ENCODE measurements around the gene CIC.
"Not testable (repeated sequence)": the region's sequence is repeated elsewhere in the genome, so short reads cannot be mapped to it uniquely, and the experiment has no call there.

Gene CIC

DNA sequence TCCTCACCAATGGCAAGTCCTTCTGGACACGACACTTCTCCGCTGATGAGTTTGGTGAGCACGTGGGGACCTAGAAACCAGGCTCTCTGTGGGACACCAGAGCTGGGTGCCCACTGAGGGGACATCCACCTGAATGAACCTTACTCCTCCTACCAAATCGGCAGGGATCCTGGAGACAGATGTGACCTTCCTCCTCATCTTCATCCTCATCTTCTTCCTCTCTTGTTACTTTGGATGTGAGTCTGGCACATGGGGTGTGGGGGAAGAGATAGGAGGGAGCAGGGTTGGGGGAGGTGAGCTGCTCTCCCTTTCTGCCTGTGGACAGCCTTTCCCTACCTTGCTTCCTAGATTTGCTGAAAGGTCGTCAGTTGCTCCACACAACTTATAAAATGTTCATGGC lies 46.0 kb downstream of the CIC start:
- no peak for DNase-seq

DNA sequence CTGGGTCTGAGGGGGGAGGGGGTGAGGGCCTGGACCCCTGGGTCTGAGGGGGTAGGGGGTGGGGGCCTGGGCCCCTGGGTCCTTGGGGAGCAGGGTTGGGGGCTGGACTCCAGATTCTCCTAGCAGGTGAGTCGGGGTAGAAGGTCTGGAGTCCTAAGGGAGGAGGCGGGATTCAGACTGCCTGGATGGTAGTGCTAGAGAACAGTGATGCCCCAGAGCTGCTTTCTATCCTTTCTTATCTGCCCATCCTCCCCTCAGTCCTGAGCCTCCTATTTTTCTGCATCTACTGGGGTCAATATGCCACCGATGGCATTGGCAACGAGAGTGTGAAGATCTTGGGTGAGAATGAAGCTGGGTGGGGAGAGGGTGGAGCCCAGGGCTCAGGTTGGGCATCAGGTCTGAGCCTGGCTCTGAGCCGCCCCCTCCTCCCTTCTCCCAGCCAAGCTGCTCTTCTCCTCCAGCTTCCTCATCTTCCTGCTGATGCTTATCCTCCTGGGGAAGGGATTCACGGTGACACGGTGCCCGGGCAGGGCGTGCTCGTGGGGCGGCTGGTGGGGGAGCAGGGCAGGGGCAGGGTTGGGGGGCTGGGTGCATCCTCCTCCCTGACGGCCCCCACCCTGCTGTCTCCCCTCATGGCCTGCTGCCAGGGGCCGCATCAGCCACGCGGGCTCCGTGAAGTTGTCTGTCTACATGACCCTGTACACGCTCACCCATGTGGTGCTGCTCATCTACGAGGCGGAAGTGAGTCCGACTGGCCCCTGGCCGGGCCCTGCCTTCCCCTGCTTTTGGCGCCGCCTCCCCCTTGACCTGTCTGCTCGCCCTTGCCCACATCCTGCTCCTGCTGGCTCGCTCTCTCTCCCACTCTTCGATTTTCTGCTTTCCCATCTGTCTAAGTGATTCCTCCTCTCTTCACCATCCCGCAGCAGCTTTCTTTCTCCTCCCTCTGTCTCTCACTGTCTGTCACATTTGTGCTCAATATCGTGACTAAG lies 47.5 kb downstream of the CIC start:
- no peak for DNase-seq

DNA sequence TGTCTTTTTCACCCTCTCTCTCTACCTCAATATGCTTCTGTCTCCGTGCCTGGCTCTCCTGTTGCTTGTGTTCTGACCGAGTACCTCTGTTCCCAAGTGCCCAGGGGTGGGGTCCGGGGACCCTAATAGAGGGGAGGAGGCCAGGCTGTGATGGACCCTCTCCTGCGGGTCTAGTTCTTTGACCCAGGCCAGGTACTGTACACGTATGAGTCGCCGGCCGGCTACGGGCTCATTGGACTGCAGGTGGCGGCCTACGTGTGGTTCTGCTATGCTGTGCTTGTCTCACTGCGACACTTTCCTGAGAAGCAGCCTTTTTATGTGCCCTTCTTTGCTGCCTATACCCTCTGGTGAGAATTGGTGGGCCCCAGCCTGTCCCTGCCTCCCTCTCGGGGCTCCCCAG lies 48.5 kb downstream of the CIC start:
- no peak for DNase-seq

DNA sequence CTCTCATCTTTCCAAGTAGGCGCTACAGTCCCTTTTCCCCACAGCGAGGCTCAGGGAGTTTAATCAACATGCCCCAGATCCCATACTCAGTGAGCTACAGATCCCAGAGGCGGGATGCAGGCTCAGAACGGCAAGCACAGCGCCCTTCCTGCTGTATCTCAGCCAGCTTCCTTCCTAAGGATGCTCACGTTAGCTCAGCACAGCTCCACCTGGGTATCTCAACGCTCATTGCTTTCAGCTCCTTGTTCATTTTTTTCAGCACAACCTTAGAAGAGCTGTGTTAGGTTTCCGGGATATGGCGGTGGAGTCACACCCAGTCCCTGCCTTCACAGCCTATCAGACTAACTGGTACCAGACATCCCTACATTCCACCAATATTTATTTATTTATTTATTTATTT lies 53.3 kb downstream of the CIC start:
- no peak for DNase-seq

DNA sequence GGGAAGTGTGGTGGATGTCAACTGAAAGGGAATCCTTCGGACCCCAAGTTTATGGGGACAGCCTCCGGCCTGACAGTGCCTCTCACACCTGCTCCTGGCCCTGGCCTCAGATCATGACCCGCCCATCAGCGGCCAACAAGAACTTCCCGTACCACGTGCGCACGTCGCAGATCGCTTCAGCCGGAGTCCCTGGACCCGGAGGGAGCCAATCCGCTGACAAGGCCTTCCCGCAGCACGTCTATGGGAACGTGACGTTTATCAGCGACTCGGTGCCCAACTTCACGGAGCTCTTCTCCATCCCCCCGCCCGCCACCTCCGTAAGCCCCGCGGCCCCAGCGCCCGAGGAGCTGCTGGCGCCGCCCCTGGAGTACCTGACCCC lies 54.4 kb downstream of the CIC start:
- DNase-seq = no peak

DNA sequence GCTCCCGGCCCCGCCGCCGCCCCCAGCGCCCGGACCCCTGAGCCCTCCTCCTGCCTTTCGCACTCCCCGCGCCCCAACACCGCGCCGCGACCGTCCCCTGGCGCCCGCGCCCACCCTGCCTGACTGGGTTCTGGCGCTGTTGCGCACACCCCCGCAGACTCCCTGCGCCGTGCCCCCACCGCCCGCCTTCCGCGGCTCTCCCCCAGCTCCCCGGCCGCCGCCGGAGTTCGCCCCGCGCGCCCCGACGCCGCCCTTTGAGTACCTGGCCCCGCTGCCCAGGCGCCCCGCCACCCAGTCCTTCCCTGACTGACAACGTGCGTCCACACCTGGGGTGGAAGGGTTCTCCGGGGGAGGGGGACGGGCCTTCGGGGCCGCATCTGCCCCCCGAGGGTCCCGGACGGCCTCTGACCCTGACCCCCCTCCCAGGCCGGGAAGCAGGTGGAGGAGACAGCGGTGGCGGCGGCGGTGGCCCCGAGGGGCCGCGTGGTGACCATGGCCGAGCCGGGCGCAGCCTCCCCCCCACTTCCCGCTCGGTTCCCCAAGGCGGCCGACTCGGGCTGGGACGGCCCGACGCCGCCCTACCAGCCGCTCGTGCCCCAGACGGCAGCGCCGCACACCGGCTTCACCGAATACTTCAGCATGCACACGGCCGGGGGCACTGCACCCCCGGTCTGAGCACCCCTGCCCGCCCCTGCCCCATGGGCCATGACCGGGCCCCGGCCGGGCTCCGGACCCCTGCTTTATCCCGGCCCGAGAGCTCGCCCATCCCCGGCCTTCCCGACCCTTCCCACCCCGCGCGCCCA lies 55.0 kb downstream of the CIC start:
- no peak for DNase-seq

DNA sequence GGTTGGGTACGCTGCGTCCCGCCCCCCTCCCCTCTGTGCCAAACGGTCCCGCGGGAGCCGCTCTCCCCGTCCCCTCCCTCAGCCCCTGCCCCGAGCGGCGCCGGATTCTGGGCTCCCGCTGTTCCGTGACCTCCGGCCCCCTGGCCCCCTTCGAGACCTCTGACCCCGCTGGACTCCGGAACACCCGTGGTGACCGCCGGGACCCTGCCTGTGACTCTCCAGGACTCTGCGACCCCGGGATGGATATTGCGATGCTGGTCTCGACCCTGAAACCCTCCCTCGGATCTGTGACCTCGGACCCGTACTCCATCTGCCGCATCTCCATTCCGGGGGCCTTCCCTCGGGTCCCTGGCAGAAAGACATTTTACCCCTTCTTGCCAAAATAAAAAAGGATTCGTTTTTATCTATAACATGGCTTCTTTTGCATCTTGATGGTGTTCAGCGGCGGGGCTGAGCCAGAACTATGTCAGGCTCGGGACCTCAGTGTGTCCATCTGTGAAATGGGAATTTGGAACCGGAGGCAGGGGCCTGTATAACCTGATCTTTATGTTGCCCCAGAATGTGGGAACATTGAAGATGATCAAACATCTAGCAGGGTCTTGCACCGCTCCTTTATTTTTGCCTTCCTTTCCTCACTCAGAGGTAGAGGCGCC lies 55.7 kb downstream of the CIC start:
- no peak for DNase-seq

DNA sequence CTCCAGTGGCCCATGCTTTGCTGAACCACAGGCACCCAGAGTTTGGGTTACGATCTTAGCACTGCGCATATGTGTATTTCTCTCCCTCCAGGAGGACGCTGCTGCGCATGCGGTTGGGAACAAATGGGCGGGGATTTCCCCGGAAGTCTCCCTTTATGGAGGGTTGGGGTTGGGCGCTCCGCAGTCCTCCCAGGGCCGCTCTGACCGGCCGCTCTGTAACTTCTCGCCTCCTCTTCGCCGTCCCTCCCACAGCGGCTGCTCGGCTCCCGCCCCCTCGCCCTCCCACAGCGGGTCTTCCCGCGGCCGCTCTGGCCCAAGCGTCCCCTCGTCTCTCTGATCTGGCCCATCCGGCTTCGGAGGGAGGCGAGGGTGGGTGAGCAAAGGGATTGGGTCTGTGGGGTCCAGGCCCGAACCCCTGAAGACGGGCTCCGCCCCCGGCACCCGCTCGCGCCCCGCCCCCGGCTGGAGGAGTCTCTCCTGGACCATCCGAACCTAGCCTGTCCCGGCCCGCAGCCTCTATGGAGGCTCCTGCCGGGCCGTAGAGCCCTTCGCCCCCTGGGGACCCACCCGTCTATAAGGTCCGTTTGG lies 56.4 kb downstream of the CIC start, which contains the start of gene MEGF8:
MEGF8 (plus strand) TSS at position 328 of the 588 bp plus-strand sequence. CDS start 609 bp downstream, outside the sequence.
- peak; percentile 87 to 95 for DNase-seq

DNA sequence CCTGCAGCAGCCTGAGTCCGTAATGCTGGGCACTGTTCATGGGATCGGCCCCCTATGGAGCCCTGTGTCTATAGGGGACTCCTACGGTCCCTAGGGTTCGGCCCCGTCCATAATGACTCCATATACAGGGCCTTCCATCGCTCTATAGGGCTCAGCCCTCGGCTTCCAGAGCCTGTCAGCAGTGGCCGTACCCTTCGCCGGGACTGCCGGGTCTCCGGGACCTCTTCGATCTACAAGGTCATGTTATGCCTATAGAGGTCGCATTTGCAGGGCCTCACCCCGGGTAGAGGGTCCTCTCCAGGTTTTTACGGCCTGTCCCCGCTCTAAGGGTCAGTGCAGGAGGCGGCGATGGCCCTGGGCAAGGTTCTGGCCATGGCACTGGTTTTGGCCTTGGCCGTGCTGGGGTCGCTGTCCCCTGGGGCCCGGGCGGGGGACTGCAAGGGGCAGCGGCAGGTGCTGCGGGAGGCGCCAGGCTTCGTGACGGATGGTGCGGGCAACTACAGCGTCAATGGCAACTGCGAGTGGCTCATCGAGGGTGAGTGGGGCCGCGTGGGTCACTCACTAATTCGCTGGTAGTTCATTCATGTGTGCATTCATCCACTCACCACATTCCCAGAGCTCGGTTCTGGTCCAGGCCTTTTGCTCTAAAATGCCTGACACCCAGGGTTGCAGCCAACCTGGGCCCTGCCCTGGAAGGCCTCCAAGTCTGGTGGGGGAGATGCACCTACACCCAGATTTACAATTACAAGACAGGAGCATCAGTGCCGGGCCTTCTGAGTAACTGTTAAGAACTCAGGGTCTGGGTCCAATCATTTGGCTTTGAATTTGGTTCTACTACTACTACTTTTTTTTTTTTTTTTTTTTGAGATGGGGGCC lies 57.1 kb downstream of the CIC start:
- no peak for DNase-seq

DNA sequence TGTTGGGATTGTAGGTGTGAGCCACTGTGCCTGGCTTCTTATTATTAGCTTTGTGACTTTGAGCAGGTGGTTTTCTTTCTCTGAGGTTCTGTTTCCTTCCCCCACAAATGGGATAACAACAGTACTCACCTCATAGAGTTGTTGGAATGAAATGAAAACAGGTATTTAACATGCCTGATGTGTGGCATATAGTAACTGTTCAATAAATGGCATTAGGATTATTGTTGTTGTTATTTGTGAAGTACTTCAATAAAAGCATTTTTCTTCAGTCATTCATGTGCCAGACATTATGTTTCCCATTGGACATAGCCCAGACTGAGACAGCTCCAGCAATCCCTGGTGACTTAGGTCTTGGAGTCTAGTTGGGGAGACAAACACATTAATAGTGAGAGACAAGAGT lies 57.9 kb downstream of the CIC start:
- no peak for DNase-seq

DNA sequence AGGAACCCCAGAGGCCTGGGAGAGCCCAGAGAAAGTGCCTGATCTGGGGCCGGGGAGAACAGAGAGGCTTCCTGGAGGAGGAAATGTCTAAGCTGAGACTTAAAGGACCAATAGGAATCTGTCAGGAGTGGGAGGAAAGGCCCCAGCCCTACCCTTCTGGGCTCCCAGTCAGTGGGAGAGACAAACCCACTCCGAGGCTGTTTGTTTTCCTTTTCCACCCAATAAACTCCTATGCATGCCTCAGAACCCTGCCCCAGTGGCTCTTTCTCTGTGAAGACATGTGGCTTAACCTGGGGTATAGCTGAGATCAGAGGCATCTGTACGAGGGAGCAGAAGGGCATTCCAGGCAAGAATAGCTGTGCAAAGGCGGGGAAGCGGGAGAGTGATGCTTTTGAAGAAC lies 58.3 kb downstream of the CIC start:
- no peak for DNase-seq

DNA sequence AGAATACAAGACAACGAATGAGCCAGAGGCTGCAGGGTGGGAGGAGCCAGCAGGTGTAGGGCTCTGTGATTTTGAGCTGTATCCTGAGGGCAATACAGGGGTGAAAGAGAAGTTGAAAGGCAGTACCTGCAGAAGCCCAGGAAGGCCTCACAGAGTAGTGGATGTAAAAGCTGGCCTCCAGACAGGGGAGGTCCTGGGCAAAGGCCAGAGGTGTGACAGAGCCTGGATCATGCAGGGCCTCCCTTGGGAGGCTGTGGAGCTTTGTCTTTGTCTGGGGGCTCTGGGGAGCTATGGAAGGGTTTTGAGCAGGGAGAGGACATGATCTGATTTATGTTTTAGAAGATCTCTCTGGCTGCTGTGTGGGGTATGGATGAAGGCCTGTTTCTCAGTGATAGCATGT lies 59.1 kb downstream of the CIC start:
- DNase-seq = no peak

DNA sequence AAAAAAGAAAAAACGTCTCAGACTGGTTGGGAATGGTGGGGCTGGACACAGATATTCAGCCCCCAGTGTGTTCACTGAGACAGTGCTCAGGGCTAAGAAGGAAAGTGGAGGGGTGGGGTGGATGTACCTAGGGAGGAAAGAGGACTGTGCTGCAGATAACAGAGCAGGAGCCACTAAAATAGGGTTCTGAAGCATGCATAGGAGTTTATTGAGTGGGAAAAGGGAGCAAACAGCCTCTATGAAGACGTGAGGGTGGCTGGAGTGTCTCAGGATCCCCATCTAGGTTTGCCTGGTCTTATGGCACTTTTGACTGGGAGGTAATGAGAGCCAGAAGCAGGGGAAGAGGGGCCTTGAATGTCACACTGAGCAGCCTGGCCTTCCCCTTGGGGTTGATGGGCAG lies 59.8 kb downstream of the CIC start:
- DNase-seq = no peak

DNA sequence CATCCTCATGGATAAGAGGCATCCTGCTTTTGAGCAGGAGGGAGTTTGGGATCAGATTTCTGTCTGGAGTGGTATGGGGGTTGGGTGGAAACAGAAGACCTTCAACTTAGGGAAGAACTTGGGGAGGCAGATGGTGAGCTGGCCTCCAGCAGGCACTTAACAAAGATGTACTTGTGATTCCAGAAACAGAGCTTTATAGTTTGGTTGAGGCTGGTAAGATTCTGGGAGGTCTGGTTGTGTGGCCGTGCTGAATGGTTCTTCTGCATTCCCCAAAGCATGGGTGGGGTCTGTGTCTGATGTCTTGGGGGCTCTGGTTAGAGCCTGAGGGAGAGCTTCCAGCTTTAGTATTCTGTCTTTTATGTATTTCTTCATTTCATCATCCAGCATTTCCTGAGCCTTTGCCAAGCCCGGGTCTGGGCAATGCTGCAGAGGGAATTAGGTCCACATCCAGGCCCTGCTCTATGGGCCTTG lies 61.2 kb downstream of the CIC start:
- DNase-seq = no peak

DNA sequence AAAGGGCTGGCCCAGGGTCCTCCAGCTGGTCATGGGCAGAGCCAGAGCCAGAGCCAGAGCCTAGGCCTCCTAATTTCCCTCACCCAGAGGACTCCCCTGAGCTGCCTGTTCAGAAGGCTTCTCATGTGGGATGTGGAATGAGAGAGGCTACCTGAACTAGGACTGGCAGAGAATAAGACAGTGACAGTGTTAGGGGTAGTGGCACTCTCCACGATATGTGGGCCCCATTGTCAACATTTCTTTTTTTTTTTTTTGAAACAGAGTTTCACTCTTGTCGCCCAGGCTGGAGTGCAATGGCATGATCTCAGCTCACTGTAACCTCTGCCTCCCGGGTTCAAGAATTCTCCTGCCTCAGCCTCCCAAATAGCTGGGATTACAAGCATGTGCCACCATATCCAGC lies 62.3 kb downstream of the CIC start:
- DNase-seq = not testable (repeated sequence)

DNA sequence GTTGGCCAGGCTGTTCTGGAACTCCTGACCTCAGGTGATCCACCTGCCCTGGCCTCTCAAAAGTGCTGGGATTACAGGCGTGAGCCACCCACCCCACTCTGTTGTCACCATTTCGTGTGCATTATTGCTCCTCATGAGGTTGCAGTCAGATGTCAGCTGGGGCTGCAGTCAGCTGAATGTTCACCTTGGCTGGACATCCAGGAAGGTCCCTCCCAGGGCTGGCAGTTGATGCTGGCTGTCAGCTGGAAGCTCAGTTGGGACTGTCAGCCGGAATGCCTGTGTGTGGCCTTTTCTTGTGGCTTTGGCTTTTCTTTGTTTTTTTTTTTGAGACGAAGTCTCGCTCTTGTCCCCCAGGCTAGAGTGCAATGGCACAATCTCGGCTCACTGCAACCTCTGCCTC lies 63.0 kb downstream of the CIC start:
- no peak for DNase-seq

DNA sequence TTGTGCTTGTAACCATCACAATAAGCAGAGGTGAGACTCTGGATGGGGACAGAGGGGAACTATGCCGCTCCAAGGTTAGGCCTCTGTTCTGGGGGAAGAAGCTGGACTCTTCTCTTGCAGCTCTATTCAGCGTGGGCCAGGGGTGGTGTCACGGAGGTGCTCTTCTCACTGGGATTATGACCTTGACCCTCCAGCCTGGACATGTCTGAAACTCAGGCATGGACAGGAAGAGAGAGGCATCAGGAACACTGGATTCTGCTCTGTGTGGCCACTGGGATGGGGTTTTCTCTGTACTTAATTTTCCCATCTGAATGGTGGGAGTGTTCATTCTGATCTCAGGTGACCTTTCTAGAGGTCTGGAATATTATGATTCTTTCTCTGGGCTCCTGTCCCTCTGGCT lies 64.0 kb downstream of the CIC start:
- no peak for DNase-seq

DNA sequence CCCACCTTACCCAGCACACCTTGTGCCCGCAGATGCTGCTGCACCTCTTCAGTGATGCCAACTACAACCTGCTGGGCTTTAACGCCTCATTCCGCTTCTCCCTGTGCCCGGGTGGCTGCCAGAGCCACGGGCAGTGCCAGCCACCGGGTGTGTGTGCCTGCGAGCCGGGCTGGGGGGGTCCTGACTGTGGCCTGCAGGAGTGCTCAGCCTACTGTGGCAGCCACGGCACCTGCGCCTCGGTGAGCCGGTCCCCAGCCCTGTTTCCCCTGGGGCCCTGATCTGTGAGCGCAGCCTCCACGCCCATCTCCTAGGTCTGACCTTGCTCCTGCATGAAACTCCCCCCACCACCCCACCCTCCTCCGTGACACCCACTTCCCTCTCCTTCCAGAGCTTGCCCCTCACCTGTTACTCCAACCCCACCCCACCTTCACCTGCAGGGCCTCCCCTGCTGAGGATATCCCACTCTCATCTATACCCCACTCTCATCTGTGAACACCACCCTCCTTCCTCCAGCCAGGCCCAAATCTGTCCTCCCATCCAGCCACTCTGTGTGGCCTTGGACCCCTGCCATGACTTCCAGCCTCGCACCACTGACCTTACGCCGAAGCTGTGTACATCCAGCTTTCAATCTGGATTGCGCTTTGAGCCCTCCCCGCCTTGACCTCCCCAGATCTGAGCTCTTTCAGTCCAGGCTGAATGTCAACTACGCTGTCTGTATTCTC lies 65.1 kb downstream of the CIC start:
- DNase-seq = no peak

DNA sequence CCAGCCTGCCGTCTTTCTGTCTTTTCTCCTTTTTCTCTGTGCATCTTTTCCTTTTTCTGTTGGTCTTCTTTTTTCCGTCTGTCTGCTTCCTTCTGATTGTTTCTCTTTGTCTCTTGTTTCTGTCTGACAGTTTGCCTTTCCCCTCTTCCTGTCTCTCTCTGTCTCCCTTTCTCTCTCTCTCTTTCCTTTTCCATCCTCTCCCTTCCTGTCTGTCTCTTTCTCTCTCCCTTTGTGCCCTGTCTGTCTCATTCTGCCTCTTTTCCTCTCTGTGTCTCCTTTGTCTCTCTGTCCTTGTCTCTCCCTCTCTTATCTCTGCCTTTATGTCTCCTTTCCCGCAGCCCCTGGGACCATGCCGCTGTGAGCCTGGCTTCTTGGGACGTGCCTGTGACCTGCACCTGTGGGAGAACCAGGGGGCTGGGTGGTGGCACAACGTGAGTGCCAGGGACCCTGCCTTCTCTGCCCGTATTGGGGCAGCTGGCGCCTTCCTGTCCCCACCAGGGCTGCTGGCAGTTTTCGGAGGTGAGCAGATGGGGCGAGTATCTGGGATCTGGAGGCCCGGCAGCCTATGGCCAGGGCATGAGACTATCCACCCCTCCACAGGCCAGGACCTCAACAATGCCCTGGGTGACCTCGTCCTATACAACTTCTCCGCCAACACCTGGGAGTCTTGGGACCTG lies 65.8 kb downstream of the CIC start:
- no peak for DNase-seq

DNA sequence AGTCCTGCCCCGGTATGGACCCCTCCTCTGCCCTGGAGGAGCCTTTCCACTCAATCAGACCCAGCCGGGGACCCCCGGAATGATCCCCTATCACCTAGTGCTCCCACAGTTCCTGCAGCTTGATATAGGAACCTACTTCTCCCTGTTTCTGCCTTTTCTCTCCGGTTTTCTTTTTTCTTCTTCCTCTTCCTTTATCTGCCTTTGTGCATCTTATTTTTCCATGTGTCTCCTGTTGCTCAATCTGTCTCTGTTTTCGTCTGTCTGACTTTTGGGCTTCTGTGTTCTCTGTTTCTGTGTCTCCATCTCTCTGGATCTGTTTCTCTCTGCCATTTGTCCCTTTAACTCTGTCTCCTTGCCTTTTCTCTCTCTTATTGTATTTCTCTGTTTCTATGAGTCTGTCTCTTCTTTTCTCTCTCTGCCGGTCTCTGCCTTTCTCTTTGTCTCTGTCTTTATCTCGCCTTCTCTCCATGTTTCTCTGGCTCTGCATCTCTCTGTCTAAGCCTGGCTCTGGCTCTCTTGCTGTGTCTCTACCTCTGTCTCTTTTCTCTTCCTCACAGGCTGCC lies 66.4 kb downstream of the CIC start:
- no peak for DNase-seq
